HepG2 (cell line): ENCODE measurements around the gene OCSTAMP. TPM values are rescaled to one million over a fixed set of nuclear protein-coding genes. Genes with fewer than 3 reads are reported as not detected.
A peak's percentile ranks its signal among the peaks of the same experiment; 100 is the strongest.

Source experiments
- ATM ChIP-seq: fragments of 450-650 bp; IDR thresholded peaks from 2 replicates; pipeline ENCODE4 v1.7.1; 2017; ENCODE audit warnings: mild to moderate bottlenecking, borderline replicate concordance
- EEA1 ChIP-seq: sonication (generic); formaldehyde crosslinking; IDR thresholded peaks from 2 replicates; pipeline ENCODE4 v1.5.1; 2020; ENCODE audit warnings: mild to moderate bottlenecking, missing genetic modification reagents, borderline replicate concordance
- FOSL2 ChIP-seq: sonication (generic); formaldehyde crosslinking; IDR thresholded peaks from 2 replicates; pipeline ENCODE4 v1.4.0; 2020; ENCODE audit warnings: missing genetic modification reagents
- HHEX ChIP-seq: IDR thresholded peaks from 2 replicates; pipeline ENCODE4 v1.6.1; 2016; ENCODE audit warnings: control low read depth
- HNF4G ChIP-seq, 2 experiments: sonication (generic) in 1 of 2; formaldehyde crosslinking in 1 of 2; IDR thresholded peaks; 2 replicates each; pipeline versions ENCODE4 v1.4.0 to v1.6.1; 2011 to 2020; ENCODE audit warnings: borderline replicate concordance in 2 of 2, low read depth in 2 of 2, mild to moderate bottlenecking in 2 of 2, low read length in 1 of 2, missing genetic modification reagents in 1 of 2, moderate library complexity in 1 of 2
- KAT8 ChIP-seq: IDR thresholded peaks from 2 replicates; pipeline ENCODE4 v1.6.1; 2016; ENCODE audit warnings: missing genetic modification reagents, missing compliant biosample characterization
- LCORL ChIP-seq, 2 experiments: fragments of 450-650 bp in 1 of 2; sonication (generic) in 1 of 2; formaldehyde crosslinking in 1 of 2; IDR thresholded peaks; 2 replicates each; pipeline versions ENCODE4 v1.5.0 to v1.6.1; 2017 to 2020; ENCODE audit warnings: antibody characterized with exemption in 1 of 2, missing genetic modification reagents in 1 of 2
- LRRFIP1 ChIP-seq: sonication (generic); formaldehyde crosslinking; conservative IDR thresholded peaks from 2 replicates; pipeline ENCODE4 v1.4.0; 2020; ENCODE audit warnings: missing genetic modification reagents
- MAF1 ChIP-seq: sonication (generic); formaldehyde crosslinking; IDR thresholded peaks from 2 replicates; pipeline ENCODE4 v1.5.0; 2020; ENCODE audit warnings: missing genetic modification reagents, borderline replicate concordance
- MBNL3 ChIP-seq: fragments of 250-450 bp; sonication (Bioruptor Pico); conservative IDR thresholded peaks from 2 replicates; pipeline ENCODE4 v1.8.0; 2022; ENCODE audit warnings: mild to moderate bottlenecking, inconsistent platforms
- RBM22 ChIP-seq: fragments of 200-400 bp; formaldehyde crosslinking; optimal IDR thresholded peaks from 2 replicates; pipeline ENCODE3; 2017; ENCODE audit warnings: mild to moderate bottlenecking, low read length, moderate library complexity
- SMARCE1 ChIP-seq: fragments of 450-650 bp; IDR thresholded peaks from 2 replicates; pipeline ENCODE4 v1.6.1; 2017; ENCODE audit warnings: borderline replicate concordance
- SNAI1 ChIP-seq: sonication (generic); formaldehyde crosslinking; IDR thresholded peaks from 2 replicates; pipeline ENCODE4 v1.5.0; 2020; ENCODE audit warnings: mild to moderate bottlenecking, missing genetic modification reagents, borderline replicate concordance
- TCF7 ChIP-seq: sonication (generic); IDR thresholded peaks from 2 replicates; pipeline ENCODE4 v1.6.1; 2016; ENCODE audit warnings: antibody characterized with exemption, low read depth
- TCF7L2 ChIP-seq: IDR thresholded peaks from 2 replicates; pipeline ENCODE4 v1.6.1; 2011; ENCODE audit warnings: mild to moderate bottlenecking, low read depth, low read length, moderate library complexity
- XBP1 ChIP-seq: sonication (generic); formaldehyde crosslinking; IDR thresholded peaks from 2 replicates; pipeline ENCODE4 v1.5.0; 2020; ENCODE audit warnings: missing genetic modification reagents
- ZMYM3 ChIP-seq: sonication (generic); formaldehyde crosslinking; IDR thresholded peaks from 2 replicates; pipeline ENCODE4 v1.5.1; 2020; ENCODE audit warnings: mild to moderate bottlenecking, missing genetic modification reagents
- ZNF101 ChIP-seq: sonication (generic); formaldehyde crosslinking; IDR thresholded peaks from 2 replicates; pipeline ENCODE4 v1.4.0; 2020; ENCODE audit warnings: mild to moderate bottlenecking, low read depth, missing genetic modification reagents, borderline replicate concordance
- ZNF17 ChIP-seq: sonication (generic); formaldehyde crosslinking; IDR thresholded peaks from 2 replicates; pipeline ENCODE4 v1.5.0; 2020; ENCODE audit warnings: mild to moderate bottlenecking, missing genetic modification reagents
- ZNF251 ChIP-seq: sonication (generic); formaldehyde crosslinking; IDR thresholded peaks from 2 replicates; pipeline ENCODE4 v1.9.0; 2021; ENCODE audit warnings: mild to moderate bottlenecking, missing genetic modification reagents
- ZNF558 ChIP-seq: sonication (generic); formaldehyde crosslinking; IDR thresholded peaks from 2 replicates; pipeline ENCODE4 v1.9.0; 2022; ENCODE audit warnings: mild to moderate bottlenecking, missing genetic modification reagents, borderline replicate concordance
- polyA plus RNA-seq, 8 experiments: library from polyadenylated mRNA; depleted of rRNA in 3 of 8; stranded (reverse) in 7 of 8; unstranded in 1 of 8; fragments of >200 nt; fragmentation: Illumina TruSeq in 4 of 8; extraction: Trizol in 4 of 8; gene quantifications; 2 replicates each; pipeline versions ENCODE4 v1.2.1 to v1.2.3, GENCODE V29; 2011 to 2016; ENCODE audit warnings: low read depth in 4 of 8, missing spikeins in 1 of 8, mixed read lengths in 1 of 8; ENCODE audit not compliant: insufficient read depth in 1 of 8
- total RNA-seq, 5 experiments: library from RNA; depleted of rRNA; stranded (reverse); fragments of >200 nt; fragmentation: Illumina TruSeq; extraction: Trizol; gene quantifications; 2 replicates each; pipeline ENCODE4 v1.2.3, GENCODE V29; 2016; ENCODE audit warnings: low read depth in 1 of 5
- TF ChIP-seq, protein P1 (sequence below): sonication (generic); formaldehyde crosslinking; IDR thresholded peaks from 2 replicates; pipeline ENCODE4 v1.9.0; 2021; ENCODE audit warnings: missing genetic modification reagents, borderline replicate concordance
- TF ChIP-seq, protein P2 (sequence below): IDR thresholded peaks from 2 replicates; pipeline ENCODE4 v1.6.1; 2016; ENCODE audit warnings: missing compliant biosample characterization, missing genetic modification reagents, borderline replicate concordance
- TF ChIP-seq, protein P3 (sequence below): sonication (generic); formaldehyde crosslinking; conservative IDR thresholded peaks from 2 replicates; pipeline ENCODE4 v1.8.1; 2023; ENCODE audit warnings: missing genetic modification reagents

Gene OCSTAMP
- total and polyA plus RNA-seq, 2 of the 13 experiments (the other 11 are each of a cell fraction or from before 2014, with no cell fraction given): not detected

DNA sequence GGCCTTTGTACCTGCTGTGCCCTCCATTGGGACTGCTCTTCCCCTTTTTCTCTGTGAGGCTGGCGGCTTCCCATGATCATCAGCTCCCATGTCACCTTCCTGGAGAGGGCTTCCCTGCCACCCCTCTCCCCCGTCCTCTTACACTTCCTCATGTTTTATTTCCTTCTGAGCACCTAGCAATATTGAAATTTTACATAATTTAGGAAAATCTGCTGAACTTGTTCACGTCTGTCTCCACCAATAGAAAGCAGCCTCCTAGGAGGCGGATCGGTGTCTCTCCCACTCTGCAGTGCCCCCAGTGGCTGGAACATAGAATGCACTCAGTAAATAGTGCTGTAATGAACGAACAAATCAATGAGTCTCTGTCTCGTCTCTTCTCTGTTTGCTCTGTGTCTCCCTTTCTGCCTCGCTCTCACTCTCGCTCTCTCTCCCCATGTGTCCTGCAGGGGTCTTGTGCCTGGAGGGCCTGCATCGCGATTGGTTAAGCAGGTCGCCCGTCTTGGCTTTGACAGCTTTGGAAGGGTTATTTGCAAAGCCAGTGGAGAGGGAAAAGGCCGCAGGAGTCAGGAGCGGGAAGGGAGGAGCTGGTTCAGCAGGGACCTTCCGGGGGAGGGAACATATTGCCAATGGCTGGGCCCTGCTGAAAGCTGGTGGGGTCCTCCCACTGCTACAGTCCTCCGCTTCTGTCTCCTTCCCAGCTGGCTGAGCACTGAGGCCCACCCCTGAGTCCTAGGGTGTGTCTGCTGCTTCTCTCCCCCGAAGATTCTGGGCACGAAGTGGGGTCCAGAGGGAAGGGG lies 12.1 kb upstream of the OCSTAMP start (continued):
- no peak for TF ChIP-seq LRRFIP1 (CRISPR knock-in tag)
- TF ChIP-seq ZNF251 (CRISPR knock-in tag): no peak
- no peak for TF ChIP-seq MBNL3
- TF ChIP-seq, protein P1, sequence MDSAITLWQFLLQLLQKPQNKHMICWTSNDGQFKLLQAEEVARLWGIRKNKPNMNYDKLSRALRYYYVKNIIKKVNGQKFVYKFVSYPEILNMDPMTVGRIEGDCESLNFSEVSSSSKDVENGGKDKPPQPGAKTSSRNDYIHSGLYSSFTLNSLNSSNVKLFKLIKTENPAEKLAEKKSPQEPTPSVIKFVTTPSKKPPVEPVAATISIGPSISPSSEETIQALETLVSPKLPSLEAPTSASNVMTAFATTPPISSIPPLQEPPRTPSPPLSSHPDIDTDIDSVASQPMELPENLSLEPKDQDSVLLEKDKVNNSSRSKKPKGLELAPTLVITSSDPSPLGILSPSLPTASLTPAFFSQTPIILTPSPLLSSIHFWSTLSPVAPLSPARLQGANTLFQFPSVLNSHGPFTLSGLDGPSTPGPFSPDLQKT: no peak
- peak; percentile 48; the same call in 1 of the 2 replicates for TF ChIP-seq FOSL2 (CRISPR knock-in tag)
- no peak for TF ChIP-seq TCF7L2
- TF ChIP-seq TCF7: no peak
- no peak for TF ChIP-seq SMARCE1
- peak; percentile 21; the same call in 1 of the 2 replicates for TF ChIP-seq KAT8 (CRISPR knock-in tag)
- TF ChIP-seq SNAI1 (CRISPR knock-in tag): no peak
- TF ChIP-seq ZNF558 (CRISPR knock-in tag): no peak
- no peak for TF ChIP-seq RBM22
- no peak for TF ChIP-seq ATM
- TF ChIP-seq XBP1: no peak
- peak; percentile 82 for TF ChIP-seq ZMYM3 (CRISPR knock-in tag)
- no peak for TF ChIP-seq ZNF101 (CRISPR knock-in tag)
- no peak for TF ChIP-seq LCORL (IDR thresholded peaks at IDR 0.05)
- TF ChIP-seq LCORL (CRISPR knock-in tag; IDR thresholded peaks at IDR 0.05): peak; percentile 65; the same call in 1 of the 2 replicates
- no peak; the same call in 1 of the 2 replicates for TF ChIP-seq EEA1 (CRISPR knock-in tag)
- TF ChIP-seq, protein P2, sequence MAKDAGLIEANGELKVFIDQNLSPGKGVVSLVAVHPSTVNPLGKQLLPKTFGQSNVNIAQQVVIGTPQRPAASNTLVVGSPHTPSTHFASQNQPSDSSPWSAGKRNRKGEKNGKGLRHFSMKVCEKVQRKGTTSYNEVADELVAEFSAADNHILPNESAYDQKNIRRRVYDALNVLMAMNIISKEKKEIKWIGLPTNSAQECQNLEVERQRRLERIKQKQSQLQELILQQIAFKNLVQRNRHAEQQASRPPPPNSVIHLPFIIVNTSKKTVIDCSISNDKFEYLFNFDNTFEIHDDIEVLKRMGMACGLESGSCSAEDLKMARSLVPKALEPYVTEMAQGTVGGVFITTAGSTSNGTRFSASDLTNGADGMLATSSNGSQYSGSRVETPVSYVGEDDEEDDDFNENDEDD (CRISPR knock-in tag): peak; percentile 71; the same call in 1 of the 2 replicates
- TF ChIP-seq HNF4G (IDR thresholded peaks at IDR 0.05; ENCODE audit: borderline replicate concordance, low read depth, low read length): no peak
- TF ChIP-seq HNF4G (CRISPR knock-in tag; IDR thresholded peaks at IDR 0.05; ENCODE audit: borderline replicate concordance, low read depth): no peak
- TF ChIP-seq MAF1 (CRISPR knock-in tag): no peak
- TF ChIP-seq, protein P3, sequence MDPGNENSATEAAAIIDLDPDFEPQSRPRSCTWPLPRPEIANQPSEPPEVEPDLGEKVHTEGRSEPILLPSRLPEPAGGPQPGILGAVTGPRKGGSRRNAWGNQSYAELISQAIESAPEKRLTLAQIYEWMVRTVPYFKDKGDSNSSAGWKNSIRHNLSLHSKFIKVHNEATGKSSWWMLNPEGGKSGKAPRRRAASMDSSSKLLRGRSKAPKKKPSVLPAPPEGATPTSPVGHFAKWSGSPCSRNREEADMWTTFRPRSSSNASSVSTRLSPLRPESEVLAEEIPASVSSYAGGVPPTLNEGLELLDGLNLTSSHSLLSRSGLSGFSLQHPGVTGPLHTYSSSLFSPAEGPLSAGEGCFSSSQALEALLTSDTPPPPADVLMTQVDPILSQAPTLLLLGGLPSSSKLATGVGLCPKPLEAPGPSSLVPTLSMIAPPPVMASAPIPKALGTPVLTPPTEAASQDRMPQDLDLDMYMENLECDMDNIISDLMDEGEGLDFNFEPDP (CRISPR knock-in tag): no peak
- 0 out of 2 replicates have a peak, but pooled peaks have one; percentile 52 for TF ChIP-seq HHEX (CRISPR knock-in tag)
- TF ChIP-seq ZNF17 (CRISPR knock-in tag): no peak
